ENCODE results near the gene BIRC6.

The BIRC6 gene

DNA sequence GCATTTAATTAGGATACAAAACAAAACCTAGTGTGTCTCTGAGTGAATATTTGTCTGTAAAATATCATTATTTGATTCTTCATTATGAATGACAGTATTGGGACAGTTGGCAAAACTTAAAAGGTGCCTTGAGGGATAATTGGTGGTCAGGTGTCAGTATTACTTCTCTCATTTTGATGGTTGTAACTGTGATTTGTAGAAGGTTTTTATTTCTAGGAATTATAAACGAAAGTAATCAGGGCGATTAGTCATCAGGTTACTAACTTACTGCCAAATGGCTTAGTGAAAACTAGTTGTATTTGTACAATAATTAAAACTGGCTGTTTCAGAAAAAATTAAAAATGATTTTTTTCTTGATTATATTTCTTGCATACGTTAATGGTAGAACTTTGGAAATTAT is 117.6 kb downstream of the BIRC6 start:
- Mint-ChIP-seq H3K4me1 (ENCODE audit: low read depth in 2 of 2) (peaks cover 2 to 15% of the 10 kb centered on the region in 2 donors), H3K36me3 (ENCODE audit: insufficient read depth) (peaks cover 74% of the 10 kb centered on the region), H3K9me3 (no peaks in the 10 kb centered on the region), H3K27ac (peak overlapping the region in 1 of 2 donors; percentile 41), H3K27me3 (no peaks in the 10 kb centered on the region), H3K4me3 (no peak overlapping the region)
- ATAC-seq (replicated peaks), result no peak
- no peak for DNase-seq

GRCh38 chr2:32478889-32479620 is 122.2 kb downstream of the BIRC6 start:
- Mint-ChIP-seq H3K27ac (no peak overlapping the region), H3K9me3 (no peaks in the 10 kb centered on the region), H3K27me3 (no peaks in the 10 kb centered on the region), H3K4me3 (no peak overlapping the region), H3K36me3 (ENCODE audit: insufficient read depth) (peaks cover 94% of the 10 kb centered on the region), H3K4me1 (ENCODE audit: low read depth in 2 of 2) (peaks cover 0 to 4% of the 10 kb centered on the region in 2 donors)
- DNase-seq (no peak), ATAC-seq (replicated peaks) (no peak)

DNA sequence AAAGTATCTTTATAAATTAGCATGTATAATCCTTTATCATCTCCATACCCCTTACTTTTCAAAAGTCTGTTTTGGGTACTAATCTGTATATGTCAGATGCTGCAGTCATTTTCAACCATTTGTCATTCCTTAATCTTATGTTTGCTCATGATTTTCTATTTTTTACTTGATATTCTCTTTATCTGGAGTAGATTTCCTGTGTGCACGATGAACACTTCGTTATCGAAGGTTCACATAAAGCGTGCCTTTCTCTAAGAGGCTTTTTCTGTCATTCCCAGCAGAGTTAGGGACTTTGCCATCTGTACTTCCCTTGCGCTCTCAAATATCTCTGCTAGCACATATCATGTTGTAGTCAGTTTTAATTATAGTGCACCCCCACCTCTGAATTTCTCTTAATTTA is 123.2 kb downstream of the BIRC6 start:
- no peak for DNase-seq
- no peak overlapping the region for H3K4me3 Mint-ChIP-seq
- no peaks in the 10 kb centered on the region for H3K9me3 Mint-ChIP-seq
- H3K27ac Mint-ChIP-seq, result no peak overlapping the region
- peaks cover 0 to 4% of the 10 kb centered on the region in 2 donors for H3K4me1 Mint-ChIP-seq (ENCODE audit: low read depth in 2 of 2)
- no peak for ATAC-seq (replicated peaks)
- no peaks in the 10 kb centered on the region for H3K27me3 Mint-ChIP-seq
- H3K36me3 Mint-ChIP-seq (ENCODE audit: insufficient read depth), result peaks cover 94% of the 10 kb centered on the region

GRCh38 chr2:32482471-32482870 is 125.6 kb downstream of the BIRC6 start:
- H3K9me3 Mint-ChIP-seq, result no peaks in the 10 kb centered on the region
- ATAC-seq (replicated peaks) (no peak), DNase-seq (no peak)
- H3K27ac Mint-ChIP-seq, result no peak overlapping the region
- H3K4me1 Mint-ChIP-seq (ENCODE audit: low read depth in 2 of 2), result no peaks in the 10 kb centered on the region
- H3K36me3 Mint-ChIP-seq (ENCODE audit: insufficient read depth), result peaks cover 99% of the 10 kb centered on the region
- H3K4me3 Mint-ChIP-seq, result no peak overlapping the region
- no peaks in the 10 kb centered on the region for H3K27me3 Mint-ChIP-seq

DNA sequence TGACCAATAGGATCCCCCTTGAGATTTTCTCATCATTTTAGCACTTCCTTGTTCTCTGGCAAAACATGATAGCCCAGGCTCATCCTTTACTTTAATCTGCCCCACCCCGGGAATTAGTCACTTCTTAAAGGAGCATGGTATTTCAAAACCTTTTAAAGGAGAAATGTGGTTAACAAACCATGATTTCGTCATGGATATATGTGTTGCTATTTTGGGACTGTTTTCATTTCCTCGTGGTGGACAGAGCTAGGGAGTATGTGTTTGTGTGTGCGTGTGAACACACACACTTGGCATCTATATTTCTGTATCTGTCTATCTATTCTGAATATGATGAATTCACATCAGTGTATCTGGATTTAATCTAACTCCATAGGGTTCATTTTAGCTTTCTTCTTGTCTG is 128.1 kb downstream of the BIRC6 start:
- no peak for DNase-seq
- no peak for ATAC-seq (replicated peaks)
- Mint-ChIP-seq H3K4me1 (ENCODE audit: low read depth in 2 of 2) (no peaks in the 10 kb centered on the region), H3K36me3 (ENCODE audit: insufficient read depth) (peaks cover 96% of the 10 kb centered on the region), H3K4me3 (no peak overlapping the region), H3K9me3 (no peaks in the 10 kb centered on the region), H3K27ac (peak overlapping the region; percentile 12 to 85), H3K27me3 (no peaks in the 10 kb centered on the region)

DNA sequence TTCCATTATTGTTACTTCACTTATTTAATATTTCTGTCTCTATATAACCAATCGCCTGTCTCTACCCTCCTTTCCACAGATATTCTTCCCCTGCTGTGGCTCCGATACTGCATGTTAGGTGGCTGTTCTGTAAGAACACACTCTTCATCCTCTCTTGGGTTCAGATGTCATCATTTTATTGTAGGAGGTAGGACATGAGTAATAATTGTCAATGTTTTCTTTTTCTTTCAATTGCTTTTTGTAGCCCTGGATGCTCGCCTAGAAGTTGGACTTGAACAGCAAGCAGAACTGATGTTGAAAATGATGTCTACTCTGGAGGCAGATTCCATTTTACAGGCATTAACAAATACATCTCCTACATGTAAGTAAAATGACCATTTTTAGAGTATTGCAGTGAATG is 128.6 kb downstream of the BIRC6 start:
- no peaks in the 10 kb centered on the region for H3K9me3 Mint-ChIP-seq
- H3K27me3 Mint-ChIP-seq, result no peaks in the 10 kb centered on the region
- H3K4me3 Mint-ChIP-seq, result no peak overlapping the region
- peaks cover 96% of the 10 kb centered on the region for H3K36me3 Mint-ChIP-seq (ENCODE audit: insufficient read depth)
- ATAC-seq (replicated peaks) (no peak), DNase-seq (no peak)
- no peaks in the 10 kb centered on the region for H3K4me1 Mint-ChIP-seq (ENCODE audit: low read depth in 2 of 2)
- peak overlapping the region; percentile 12 to 85 for H3K27ac Mint-ChIP-seq

DNA sequence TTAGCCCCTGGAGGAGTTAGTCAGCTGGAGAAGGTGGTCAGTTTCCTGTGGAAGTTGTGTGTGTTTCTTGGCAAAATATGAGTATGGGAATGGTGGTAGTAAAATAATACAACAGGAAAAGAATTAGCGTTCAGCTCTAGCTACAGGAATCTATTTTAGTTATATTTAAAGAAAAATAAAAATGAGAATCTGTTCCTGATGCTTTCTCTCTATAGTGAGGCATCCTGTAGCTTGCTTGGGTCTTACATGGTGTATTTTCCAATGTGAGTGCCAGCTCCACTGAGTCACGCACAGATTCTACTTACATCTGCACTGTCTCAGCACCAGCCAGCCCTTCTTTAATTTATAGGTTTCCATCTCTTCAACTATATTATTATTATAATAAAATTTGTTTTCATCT is 132.2 kb downstream of the BIRC6 start:
- H3K4me1 Mint-ChIP-seq (ENCODE audit: low read depth in 2 of 2), result peaks cover 0 to 2% of the 10 kb centered on the region in 2 donors

DNA sequence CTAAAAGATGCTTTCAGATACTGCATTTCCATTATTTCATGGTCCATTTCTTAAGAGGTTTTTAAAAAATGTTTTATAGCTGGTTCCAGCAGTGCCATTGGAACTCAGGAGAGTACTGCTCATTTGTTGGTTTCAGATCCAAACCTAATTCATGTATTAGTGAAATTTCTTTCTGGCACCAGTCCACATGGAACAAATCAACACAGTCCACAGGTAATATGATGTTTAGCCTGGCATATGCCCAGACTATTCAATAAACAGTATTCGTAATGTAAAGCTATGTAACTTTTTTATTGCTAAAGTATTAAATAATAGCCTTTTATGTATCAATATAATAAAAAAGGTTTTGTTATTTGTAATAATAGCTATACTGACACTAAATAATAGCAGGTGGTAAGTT is 134.5 kb downstream of the BIRC6 start:
- DNase-seq (no peak), ATAC-seq (replicated peaks) (no peak)
- peaks cover 72% of the 10 kb centered on the region for H3K36me3 Mint-ChIP-seq (ENCODE audit: insufficient read depth)
- H3K27me3 Mint-ChIP-seq, result no peaks in the 10 kb centered on the region
- H3K9me3 Mint-ChIP-seq, result no peaks in the 10 kb centered on the region
- no peak overlapping the region for H3K4me3 Mint-ChIP-seq
- peak overlapping the region in 1 of 2 donors; percentile 56 for H3K27ac Mint-ChIP-seq
- peaks cover under 1 to 2% of the 10 kb centered on the region in 2 donors for H3K4me1 Mint-ChIP-seq (ENCODE audit: low read depth in 2 of 2)

More for the DNA sequence above, 132.2 kb downstream of the BIRC6 start:
- ATAC-seq (replicated peaks) (no peak), DNase-seq (no peak)
- Mint-ChIP-seq H3K27me3 (no peaks in the 10 kb centered on the region), H3K36me3 (ENCODE audit: insufficient read depth) (peaks cover 80% of the 10 kb centered on the region), H3K27ac (no peak overlapping the region), H3K9me3 (no peaks in the 10 kb centered on the region), H3K4me3 (no peak overlapping the region)

DNA sequence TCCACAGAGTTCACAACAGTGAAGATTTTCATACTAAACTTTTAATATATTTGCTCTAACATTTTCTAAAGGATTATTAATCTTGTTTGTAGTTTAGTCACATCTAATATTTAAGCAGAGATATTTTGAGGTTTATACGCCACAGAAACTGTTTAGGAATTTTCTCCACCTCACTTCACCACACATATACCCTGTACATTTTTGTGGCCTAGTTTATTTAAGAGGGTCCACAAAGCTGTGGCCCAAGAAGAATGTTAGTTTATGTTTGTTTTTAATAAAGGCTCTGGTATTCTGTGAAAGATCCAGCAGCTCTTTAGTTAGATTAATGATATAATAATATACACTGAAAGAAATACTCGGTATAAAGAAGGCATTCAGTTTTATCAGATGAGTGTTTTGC is 138.3 kb downstream of the BIRC6 start:
- H3K36me3 Mint-ChIP-seq (ENCODE audit: insufficient read depth), result peaks cover 65% of the 10 kb centered on the region
- ATAC-seq (replicated peaks) (no peak), DNase-seq (no peak)
- peaks cover 2 to 13% of the 10 kb centered on the region in 2 donors for H3K4me1 Mint-ChIP-seq (ENCODE audit: low read depth in 2 of 2)
- H3K27me3 Mint-ChIP-seq, result no peaks in the 10 kb centered on the region
- H3K27ac Mint-ChIP-seq, result peak overlapping the region in 1 of 2 donors; percentile 73
- H3K4me3 Mint-ChIP-seq, result no peak overlapping the region
- H3K9me3 Mint-ChIP-seq, result no peaks in the 10 kb centered on the region

DNA sequence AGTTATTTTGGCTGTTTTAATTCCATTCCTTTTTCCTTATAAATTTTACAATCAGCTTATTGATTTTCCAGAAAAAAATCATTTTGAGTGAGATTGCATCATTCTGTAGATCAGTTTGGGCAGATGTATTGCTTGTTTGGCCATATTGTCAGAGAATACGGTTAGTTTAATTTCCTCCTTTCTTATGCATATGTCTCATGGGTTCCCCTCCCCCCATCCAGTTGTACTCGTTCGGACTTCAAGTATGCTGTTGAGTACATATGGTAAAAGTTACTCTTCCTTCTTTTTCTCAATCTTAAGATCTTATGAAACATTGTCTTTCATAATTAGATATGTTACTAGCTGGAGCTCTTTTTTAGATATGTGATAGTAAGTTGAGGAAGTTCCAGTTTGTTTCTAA is 139.8 kb downstream of the BIRC6 start:
- Mint-ChIP-seq H3K27ac (peak overlapping the region in 1 of 2 donors; percentile 73), H3K4me1 (ENCODE audit: low read depth in 2 of 2) (peaks cover 0 to 13% of the 10 kb centered on the region in 2 donors), H3K4me3 (no peak overlapping the region), H3K36me3 (ENCODE audit: insufficient read depth) (peaks cover 69% of the 10 kb centered on the region), H3K27me3 (no peaks in the 10 kb centered on the region), H3K9me3 (no peaks in the 10 kb centered on the region)
- no peak for DNase-seq
- ATAC-seq (replicated peaks), result no peak

DNA sequence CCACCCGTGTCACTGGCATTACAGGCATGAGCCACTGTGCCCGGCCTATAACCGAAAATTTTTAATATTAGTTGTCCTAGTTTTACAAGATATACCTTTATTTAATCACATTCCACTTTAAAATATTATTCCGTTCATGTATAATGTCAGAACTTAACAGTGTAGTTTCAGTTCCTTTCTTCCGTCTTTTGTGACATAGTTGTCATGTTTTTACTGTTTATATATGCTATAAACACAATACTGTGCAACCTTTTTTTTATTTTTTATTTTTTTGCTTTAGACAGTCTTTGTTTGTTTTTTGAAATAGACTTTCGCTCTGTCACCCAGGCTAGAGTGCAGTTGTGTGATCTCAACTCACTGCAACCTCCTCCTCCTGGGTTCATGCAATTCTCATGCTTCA is 141.5 kb downstream of the BIRC6 start:
- H3K36me3 Mint-ChIP-seq (ENCODE audit: insufficient read depth), result peaks cover 73% of the 10 kb centered on the region
- no peaks in the 10 kb centered on the region for H3K9me3 Mint-ChIP-seq
- no peak for ATAC-seq (replicated peaks)
- H3K27me3 Mint-ChIP-seq, result no peaks in the 10 kb centered on the region
- no peak for DNase-seq
- H3K4me3 Mint-ChIP-seq, result no peak overlapping the region
- peak overlapping the region in 1 of 2 donors; percentile 41 for H3K27ac Mint-ChIP-seq
- H3K4me1 Mint-ChIP-seq (ENCODE audit: low read depth in 2 of 2), result peaks cover 0 to 13% of the 10 kb centered on the region in 2 donors

GRCh38 chr2:32502941-32503340 is 146.1 kb downstream of the BIRC6 start:
- H3K4me1 Mint-ChIP-seq (ENCODE audit: low read depth in 2 of 2), result peaks cover 0 to 4% of the 10 kb centered on the region in 2 donors
- H3K4me3 Mint-ChIP-seq, result no peak overlapping the region
- no peak for ATAC-seq (replicated peaks)
- DNase-seq, result no peak
- H3K36me3 Mint-ChIP-seq (ENCODE audit: insufficient read depth), result peaks cover 78% of the 10 kb centered on the region
- no peaks in the 10 kb centered on the region for H3K27me3 Mint-ChIP-seq
- H3K27ac Mint-ChIP-seq, result no peak overlapping the region
- H3K9me3 Mint-ChIP-seq, result no peaks in the 10 kb centered on the region

DNA sequence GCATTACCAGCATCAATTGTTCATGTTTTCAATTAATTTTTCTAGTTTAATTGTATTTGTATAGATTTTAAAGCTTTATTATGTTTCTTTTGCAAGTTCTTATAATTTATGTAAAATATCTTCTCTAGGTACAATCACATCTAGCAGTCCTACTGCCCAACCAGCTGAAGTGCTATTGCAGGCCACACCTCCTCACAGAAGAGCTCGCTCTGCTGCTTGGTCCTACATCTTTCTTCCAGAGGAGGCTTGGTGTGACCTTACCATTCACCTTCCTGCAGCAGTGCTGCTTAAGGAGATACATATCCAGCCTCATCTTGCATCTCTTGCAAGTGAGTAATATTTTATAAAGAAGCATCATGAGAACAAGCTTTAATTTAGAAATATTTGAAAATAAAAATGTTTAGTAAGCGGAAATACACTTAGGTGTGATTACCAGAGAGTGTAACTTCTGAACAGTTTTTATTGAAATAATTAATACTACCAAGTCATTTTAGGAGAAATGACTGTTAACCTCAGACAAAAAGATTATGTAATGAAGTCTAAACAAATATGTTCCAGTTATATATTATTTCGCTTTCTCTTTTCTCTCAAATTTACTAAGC is 148.2 kb downstream of the BIRC6 start:
- H3K9me3 Mint-ChIP-seq, result no peaks in the 10 kb centered on the region
- H3K27ac Mint-ChIP-seq, result no peak overlapping the region
- peaks cover 82% of the 10 kb centered on the region for H3K36me3 Mint-ChIP-seq (ENCODE audit: insufficient read depth)
- no peaks in the 10 kb centered on the region for H3K4me1 Mint-ChIP-seq (ENCODE audit: low read depth in 2 of 2)
- H3K27me3 Mint-ChIP-seq, result no peaks in the 10 kb centered on the region
- no peak overlapping the region for H3K4me3 Mint-ChIP-seq
- DNase-seq, result no peak
- no peak for ATAC-seq (replicated peaks)

- Mint-ChIP-seq H3K4me3 (no peak overlapping the region), H3K9me3 (no peaks in the 10 kb centered on the region), H3K4me1 (ENCODE audit: low read depth in 2 of 2) (no peaks in the 10 kb centered on the region), H3K27ac (peak overlapping the region in 1 of 2 donors; percentile 71), H3K27me3 (no peaks in the 10 kb centered on the region), H3K36me3 (ENCODE audit: insufficient read depth) (peaks cover 77% of the 10 kb centered on the region)
- no peak for DNase-seq
- ATAC-seq (replicated peaks), result no peak
These were observed 149.6 kb downstream of the BIRC6 start for GRCh38 chr2:32506446-32506845.

Data from effector memory CD8-positive, alpha-beta T cell (primary cell).